HepG2 (cell line): ENCODE measurements around the gene RAD9A. TPM values are rescaled to one million over a fixed set of nuclear protein-coding genes. Genes with fewer than 3 reads are reported as not detected.
A peak's percentile ranks its signal among the peaks of the same experiment; 100 is the strongest.

Experiments
- FOXC1 ChIP-seq: sonication (generic); formaldehyde crosslinking; IDR thresholded peaks from 2 replicates; pipeline ENCODE4 v1.8.0; 2022; ENCODE audit warnings: mild to moderate bottlenecking, missing genetic modification reagents, borderline replicate concordance
- HNRNPH1 ChIP-seq: fragments of 200-400 bp; formaldehyde crosslinking; optimal IDR thresholded peaks from 2 replicates; pipeline ENCODE3; 2017; ENCODE audit warnings: mild to moderate bottlenecking, low read depth, low read length
- IKZF4 ChIP-seq: sonication (generic); formaldehyde crosslinking; IDR thresholded peaks from 2 replicates; pipeline ENCODE4 v1.5.1; 2020; ENCODE audit warnings: borderline replicate concordance, mild to moderate bottlenecking, low read depth, missing genetic modification reagents; ENCODE audit errors: not compliant biosample characterization
- MAZ ChIP-seq, 2 experiments: sonication (generic) in 1 of 2; formaldehyde crosslinking in 1 of 2; IDR thresholded peaks; 2 replicates each; pipeline versions ENCODE4 v1.5.0 to v1.6.1; 2012 to 2020; ENCODE audit warnings: low read depth in 2 of 2, mild to moderate bottlenecking in 2 of 2, borderline replicate concordance in 1 of 2, improper control_type of control experiment in 1 of 2, low read length in 1 of 2, missing genetic modification reagents in 1 of 2, moderate library complexity in 1 of 2
- NR1H2 ChIP-seq: sonication (generic); formaldehyde crosslinking; IDR thresholded peaks from 2 replicates; pipeline ENCODE4 v1.8.1; 2022; ENCODE audit warnings: low read depth, missing genetic modification reagents, borderline replicate concordance
- PHF20 ChIP-seq: sonication (generic); formaldehyde crosslinking; IDR thresholded peaks from 2 replicates; pipeline ENCODE4 v1.5.0; 2020; ENCODE audit warnings: mild to moderate bottlenecking, missing genetic modification reagents
- SMARCE1 ChIP-seq: fragments of 450-650 bp; IDR thresholded peaks from 2 replicates; pipeline ENCODE4 v1.6.1; 2017; ENCODE audit warnings: borderline replicate concordance
- SOX5 ChIP-seq: IDR thresholded peaks from 2 replicates; pipeline ENCODE4 v1.6.1; 2016; ENCODE audit warnings: borderline replicate concordance
- SRSF9 ChIP-seq: fragments of 200-400 bp; formaldehyde crosslinking; IDR thresholded peaks from 2 replicates; pipeline ENCODE4 v1.6.1; 2018; ENCODE audit warnings: borderline replicate concordance, mild to moderate bottlenecking, low read depth, low read length; ENCODE audit not compliant: insufficient read depth, poor library complexity, severe bottlenecking
- TAF15 ChIP-seq: fragments of 200-400 bp; formaldehyde crosslinking; IDR thresholded peaks from one replicate; pipeline ENCODE4 v1.6.1; 2018; ENCODE audit warnings: mild to moderate bottlenecking, low read depth, low read length; ENCODE audit not compliant: poor library complexity, severe bottlenecking
- ZNF234 ChIP-seq: sonication (generic); formaldehyde crosslinking; conservative IDR thresholded peaks from 2 replicates; pipeline ENCODE4 v1.5.1; 2020; ENCODE audit warnings: mild to moderate bottlenecking, missing genetic modification reagents
- ZNF781 ChIP-seq: sonication (generic); formaldehyde crosslinking; IDR thresholded peaks from 2 replicates; pipeline ENCODE4 v1.5.1; 2020; ENCODE audit warnings: borderline replicate concordance, mild to moderate bottlenecking, missing genetic modification reagents; ENCODE audit errors: not compliant biosample characterization
- ZSCAN31 ChIP-seq: sonication (generic); formaldehyde crosslinking; IDR thresholded peaks from 2 replicates; pipeline ENCODE4 v1.5.0; 2020; ENCODE audit warnings: low read depth, mild to moderate bottlenecking, missing genetic modification reagents
- polyA plus RNA-seq, 8 experiments: library from polyadenylated mRNA; depleted of rRNA in 3 of 8; stranded (reverse) in 7 of 8; unstranded in 1 of 8; fragments of >200 nt; fragmentation: Illumina TruSeq in 4 of 8; extraction: Trizol in 4 of 8; gene quantifications; 2 replicates each; pipeline versions ENCODE4 v1.2.1 to v1.2.3, GENCODE V29; 2011 to 2016; ENCODE audit warnings: low read depth in 4 of 8, missing spikeins in 1 of 8, mixed read lengths in 1 of 8; ENCODE audit not compliant: insufficient read depth in 1 of 8
- total RNA-seq, 5 experiments: library from RNA; depleted of rRNA; stranded (reverse); fragments of >200 nt; fragmentation: Illumina TruSeq; extraction: Trizol; gene quantifications; 2 replicates each; pipeline ENCODE4 v1.2.3, GENCODE V29; 2016; ENCODE audit warnings: low read depth in 1 of 5
- TF ChIP-seq, protein P1 (sequence below): sonication (generic); formaldehyde crosslinking; IDR thresholded peaks from 2 replicates; pipeline ENCODE4 v1.5.0; 2020; ENCODE audit warnings: mild to moderate bottlenecking, missing genetic modification reagents
- TF ChIP-seq, protein P2 (sequence below): sonication (generic); formaldehyde crosslinking; IDR thresholded peaks from 2 replicates; pipeline ENCODE4 v1.9.0; 2021; ENCODE audit warnings: missing genetic modification reagents, mild to moderate bottlenecking, borderline replicate concordance
- TF ChIP-seq, protein P3 (sequence below): sonication (generic); formaldehyde crosslinking; IDR thresholded peaks from 2 replicates; pipeline ENCODE4 v1.5.1; 2020; ENCODE audit warnings: missing genetic modification reagents, mild to moderate bottlenecking, borderline replicate concordance
- TF ChIP-seq, protein P4 (sequence below): sonication (generic); formaldehyde crosslinking; IDR thresholded peaks from 2 replicates; pipeline ENCODE4 v1.5.0; 2020; ENCODE audit warnings: missing genetic modification reagents
- TF ChIP-seq, protein P5 (sequence below): conservative IDR thresholded peaks from 2 replicates; pipeline ENCODE4 v1.6.1; 2018; ENCODE audit warnings: missing genetic modification reagents

Gene RAD9A
- total and polyA plus RNA-seq, 2 of the 13 experiments (the other 11 are each of a cell fraction or from before 2014, with no cell fraction given), result 10.1 to 15.7 TPM

DNA sequence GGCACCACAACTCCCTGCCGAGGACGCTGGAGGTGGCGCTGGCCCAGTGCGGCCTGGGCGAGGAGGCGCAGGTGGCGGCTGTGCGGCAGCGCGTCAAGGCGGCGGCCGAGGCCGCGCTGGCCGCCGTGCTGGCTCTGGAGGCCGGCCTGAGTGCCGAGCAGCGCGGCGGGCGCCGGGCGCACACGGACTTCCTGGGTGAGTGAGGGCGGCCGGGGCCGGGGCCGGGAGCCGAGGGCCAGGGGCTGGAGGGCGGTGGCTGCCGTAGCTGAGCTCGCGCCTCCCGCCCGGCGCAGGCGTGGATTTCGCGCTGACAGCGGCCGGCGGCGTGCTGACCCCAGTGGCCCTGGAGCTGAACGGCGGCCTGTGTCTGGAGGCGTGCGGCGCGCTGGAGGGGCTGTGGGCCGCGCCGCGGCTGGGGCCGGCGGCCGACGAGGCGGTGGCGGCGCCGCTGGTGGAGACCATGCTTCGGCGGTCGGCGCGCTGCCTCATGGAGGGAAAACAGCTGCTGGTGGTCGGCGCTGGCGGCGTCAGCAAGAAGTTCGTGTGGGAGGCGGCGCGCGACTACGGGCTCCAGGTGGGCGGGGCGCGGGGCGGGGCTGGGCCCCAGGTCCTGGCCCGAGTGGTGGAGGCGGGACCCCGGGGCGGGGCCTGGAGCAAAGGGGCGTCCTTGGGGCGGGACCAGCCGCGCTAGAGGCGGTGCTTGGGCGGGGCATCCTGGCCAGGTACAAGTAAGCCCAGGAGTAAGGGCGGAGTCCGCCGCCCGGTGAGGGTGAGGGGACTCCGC lies 29.1 kb downstream of the RAD9A start (continued):
- TF ChIP-seq, protein P1, sequence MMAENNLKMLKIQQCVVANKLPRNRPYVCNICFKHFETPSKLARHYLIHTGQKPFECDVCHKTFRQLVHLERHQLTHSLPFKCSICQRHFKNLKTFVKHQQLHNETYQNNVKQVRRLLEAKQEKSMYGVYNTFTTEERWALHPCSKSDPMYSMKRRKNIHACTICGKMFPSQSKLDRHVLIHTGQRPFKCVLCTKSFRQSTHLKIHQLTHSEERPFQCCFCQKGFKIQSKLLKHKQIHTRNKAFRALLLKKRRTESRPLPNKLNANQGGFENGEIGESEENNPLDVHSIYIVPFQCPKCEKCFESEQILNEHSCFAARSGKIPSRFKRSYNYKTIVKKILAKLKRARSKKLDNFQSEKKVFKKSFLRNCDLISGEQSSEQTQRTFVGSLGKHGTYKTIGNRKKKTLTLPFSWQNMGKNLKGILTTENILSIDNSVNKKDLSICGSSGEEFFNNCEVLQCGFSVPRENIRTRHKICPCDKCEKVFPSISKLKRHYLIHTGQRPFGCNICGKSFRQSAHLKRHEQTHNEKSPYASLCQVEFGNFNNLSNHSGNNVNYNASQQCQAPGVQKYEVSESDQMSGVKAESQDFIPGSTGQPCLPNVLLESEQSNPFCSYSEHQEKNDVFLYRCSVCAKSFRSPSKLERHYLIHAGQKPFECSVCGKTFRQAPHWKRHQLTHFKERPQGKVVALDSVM, result no peak
- TF ChIP-seq NR1H2 (CRISPR knock-in tag), result no peak
- TF ChIP-seq MAZ (IDR thresholded peaks at IDR 0.05; ENCODE audit: borderline replicate concordance, low read depth, low read length), result no peak
- peak; percentile 85 for TF ChIP-seq MAZ (CRISPR knock-in tag; IDR thresholded peaks at IDR 0.05; ENCODE audit: low read depth)
- TF ChIP-seq, protein P2, sequence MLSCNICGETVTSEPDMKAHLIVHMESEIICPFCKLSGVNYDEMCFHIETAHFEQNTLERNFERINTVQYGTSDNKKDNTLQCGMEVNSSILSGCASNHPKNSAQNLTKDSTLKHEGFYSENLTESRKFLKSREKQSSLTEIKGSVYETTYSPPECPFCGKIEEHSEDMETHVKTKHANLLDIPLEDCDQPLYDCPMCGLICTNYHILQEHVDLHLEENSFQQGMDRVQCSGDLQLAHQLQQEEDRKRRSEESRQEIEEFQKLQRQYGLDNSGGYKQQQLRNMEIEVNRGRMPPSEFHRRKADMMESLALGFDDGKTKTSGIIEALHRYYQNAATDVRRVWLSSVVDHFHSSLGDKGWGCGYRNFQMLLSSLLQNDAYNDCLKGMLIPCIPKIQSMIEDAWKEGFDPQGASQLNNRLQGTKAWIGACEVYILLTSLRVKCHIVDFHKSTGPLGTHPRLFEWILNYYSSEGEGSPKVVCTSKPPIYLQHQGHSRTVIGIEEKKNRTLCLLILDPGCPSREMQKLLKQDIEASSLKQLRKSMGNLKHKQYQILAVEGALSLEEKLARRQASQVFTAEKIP (CRISPR knock-in tag), result no peak
- TF ChIP-seq, protein P3, sequence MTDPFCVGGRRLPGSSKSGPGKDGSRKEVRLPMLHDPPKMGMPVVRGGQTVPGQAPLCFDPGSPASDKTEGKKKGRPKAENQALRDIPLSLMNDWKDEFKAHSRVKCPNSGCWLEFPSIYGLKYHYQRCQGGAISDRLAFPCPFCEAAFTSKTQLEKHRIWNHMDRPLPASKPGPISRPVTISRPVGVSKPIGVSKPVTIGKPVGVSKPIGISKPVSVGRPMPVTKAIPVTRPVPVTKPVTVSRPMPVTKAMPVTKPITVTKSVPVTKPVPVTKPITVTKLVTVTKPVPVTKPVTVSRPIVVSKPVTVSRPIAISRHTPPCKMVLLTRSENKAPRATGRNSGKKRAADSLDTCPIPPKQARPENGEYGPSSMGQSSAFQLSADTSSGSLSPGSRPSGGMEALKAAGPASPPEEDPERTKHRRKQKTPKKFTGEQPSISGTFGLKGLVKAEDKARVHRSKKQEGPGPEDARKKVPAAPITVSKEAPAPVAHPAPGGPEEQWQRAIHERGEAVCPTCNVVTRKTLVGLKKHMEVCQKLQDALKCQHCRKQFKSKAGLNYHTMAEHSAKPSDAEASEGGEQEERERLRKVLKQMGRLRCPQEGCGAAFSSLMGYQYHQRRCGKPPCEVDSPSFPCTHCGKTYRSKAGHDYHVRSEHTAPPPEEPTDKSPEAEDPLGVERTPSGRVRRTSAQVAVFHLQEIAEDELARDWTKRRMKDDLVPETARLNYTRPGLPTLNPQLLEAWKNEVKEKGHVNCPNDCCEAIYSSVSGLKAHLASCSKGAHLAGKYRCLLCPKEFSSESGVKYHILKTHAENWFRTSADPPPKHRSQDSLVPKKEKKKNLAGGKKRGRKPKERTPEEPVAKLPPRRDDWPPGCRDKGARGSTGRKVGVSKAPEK (CRISPR knock-in tag), result no peak
- no peak for TF ChIP-seq ZNF781
- peak; percentile 84 for TF ChIP-seq ZSCAN31 (CRISPR knock-in tag)
- TF ChIP-seq SOX5 (CRISPR knock-in tag), result no peak
- TF ChIP-seq TAF15, result no peak
- TF ChIP-seq, protein P4, sequence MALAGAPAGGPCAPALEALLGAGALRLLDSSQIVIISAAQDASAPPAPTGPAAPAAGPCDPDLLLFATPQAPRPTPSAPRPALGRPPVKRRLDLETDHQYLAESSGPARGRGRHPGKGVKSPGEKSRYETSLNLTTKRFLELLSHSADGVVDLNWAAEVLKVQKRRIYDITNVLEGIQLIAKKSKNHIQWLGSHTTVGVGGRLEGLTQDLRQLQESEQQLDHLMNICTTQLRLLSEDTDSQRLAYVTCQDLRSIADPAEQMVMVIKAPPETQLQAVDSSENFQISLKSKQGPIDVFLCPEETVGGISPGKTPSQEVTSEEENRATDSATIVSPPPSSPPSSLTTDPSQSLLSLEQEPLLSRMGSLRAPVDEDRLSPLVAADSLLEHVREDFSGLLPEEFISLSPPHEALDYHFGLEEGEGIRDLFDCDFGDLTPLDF (CRISPR knock-in tag), result no peak
- no peak for TF ChIP-seq SRSF9
- no peak for TF ChIP-seq IKZF4 (CRISPR knock-in tag)
- TF ChIP-seq, protein P5, sequence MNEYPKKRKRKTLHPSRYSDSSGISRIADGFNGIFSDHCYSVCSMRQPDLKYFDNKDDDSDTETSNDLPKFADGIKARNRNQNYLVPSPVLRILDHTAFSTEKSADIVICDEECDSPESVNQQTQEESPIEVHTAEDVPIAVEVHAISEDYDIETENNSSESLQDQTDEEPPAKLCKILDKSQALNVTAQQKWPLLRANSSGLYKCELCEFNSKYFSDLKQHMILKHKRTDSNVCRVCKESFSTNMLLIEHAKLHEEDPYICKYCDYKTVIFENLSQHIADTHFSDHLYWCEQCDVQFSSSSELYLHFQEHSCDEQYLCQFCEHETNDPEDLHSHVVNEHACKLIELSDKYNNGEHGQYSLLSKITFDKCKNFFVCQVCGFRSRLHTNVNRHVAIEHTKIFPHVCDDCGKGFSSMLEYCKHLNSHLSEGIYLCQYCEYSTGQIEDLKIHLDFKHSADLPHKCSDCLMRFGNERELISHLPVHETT, result no peak
- TF ChIP-seq FOXC1, result no peak
- no peak for TF ChIP-seq HNRNPH1
- no peak for TF ChIP-seq SMARCE1
- TF ChIP-seq ZNF234 (CRISPR knock-in tag), result no peak
- no peak for TF ChIP-seq PHF20 (CRISPR knock-in tag)
